H9 (cell line): ENCODE results near the gene SMARCC2. TPM values are rescaled to one million over a fixed set of nuclear protein-coding genes. Genes with fewer than 3 reads are reported as not detected.
A peak's percentile ranks its signal among the peaks of the same experiment; 100 is the strongest.

Source experiments
- DNase-seq: peaks from one replicate; pipeline ENCODE4 v3.0.0-alpha.2; 2017
- H2AFZ ChIP-seq: one replicate; pipeline ENCODE4 v1.6.1; 2013; ENCODE audit warnings: mild to moderate bottlenecking, low read length, control low read depth, moderate library complexity
- H2AK5ac ChIP-seq: 2 replicates; pipeline ENCODE4 v1.6.1; 2013; ENCODE audit warnings: low read length, control low read depth, mixed read lengths; ENCODE audit not compliant: insufficient read length
- H2BK120ac ChIP-seq: one replicate; pipeline ENCODE4 v1.6.1; 2013; ENCODE audit warnings: low read depth, mild to moderate bottlenecking, low read length, control low read depth, inconsistent platforms; ENCODE audit not compliant: poor library complexity, severe bottlenecking
- H2BK12ac ChIP-seq: 2 replicates; pipeline ENCODE4 v1.6.1; 2013; ENCODE audit warnings: low read length, control low read depth, mixed read lengths, low read depth; ENCODE audit not compliant: insufficient read length
- H2BK15ac ChIP-seq: 2 replicates; pipeline ENCODE4 v1.6.1; 2013; ENCODE audit warnings: low read depth, low read length, control low read depth
- H2BK20ac ChIP-seq: one replicate; pipeline ENCODE4 v1.6.1; 2013; ENCODE audit warnings: low read depth, mild to moderate bottlenecking, low read length, control low read depth, inconsistent platforms; ENCODE audit not compliant: poor library complexity, severe bottlenecking
- H2BK5ac ChIP-seq: 2 replicates; pipeline ENCODE4 v1.6.1; 2013; ENCODE audit warnings: low read length, control low read depth, mixed read lengths; ENCODE audit not compliant: insufficient read length
- H3K14ac ChIP-seq: 2 replicates; pipeline ENCODE4 v1.6.1; 2013; ENCODE audit warnings: low read length, control low read depth; ENCODE audit not compliant: insufficient read depth
- H3K18ac ChIP-seq: 2 replicates; pipeline ENCODE4 v1.6.1; 2013; ENCODE audit warnings: low read depth, mild to moderate bottlenecking, mixed read lengths, low read length, control low read depth; ENCODE audit not compliant: insufficient read length
- H3K23ac ChIP-seq: 2 replicates; pipeline ENCODE4 v1.6.1; 2013; ENCODE audit warnings: low read length, control low read depth, mixed read lengths, low read depth; ENCODE audit not compliant: insufficient read length
- H3K23me2 ChIP-seq: 2 replicates; pipeline ENCODE4 v1.6.1; 2013; ENCODE audit warnings: low read depth, mild to moderate bottlenecking, mixed read lengths, low read length, control low read depth; ENCODE audit not compliant: insufficient read length, poor library complexity, severe bottlenecking
- H3K27ac ChIP-seq: 2 replicates; pipeline ENCODE4 v1.5.1; 2013; ENCODE audit warnings: low read length, control low read depth, mixed read lengths, low read depth; ENCODE audit not compliant: insufficient read length
- H3K27me3 ChIP-seq: 2 replicates; pipeline ENCODE4 v1.6.1; 2013; ENCODE audit warnings: low read length, control low read depth, inconsistent platforms; ENCODE audit not compliant: insufficient read depth
- H3K4ac ChIP-seq: 2 replicates; pipeline ENCODE4 v1.6.1; 2013; ENCODE audit warnings: low read depth, mild to moderate bottlenecking, control low read depth, inconsistent platforms, low read length, moderate library complexity
- H3K4me1 ChIP-seq: 2 replicates; pipeline ENCODE4 v1.6.1; 2013; ENCODE audit warnings: low read length, control low read depth, inconsistent platforms; ENCODE audit not compliant: insufficient read depth
- H3K4me2 ChIP-seq: 2 replicates; pipeline ENCODE4 v1.6.1; 2013; ENCODE audit warnings: low read length, control low read depth, mixed read lengths; ENCODE audit not compliant: insufficient read length, insufficient read depth
- H3K56ac ChIP-seq: 2 replicates; pipeline ENCODE4 v1.6.1; 2013; ENCODE audit warnings: low read depth, mild to moderate bottlenecking, mixed read lengths, low read length, control low read depth; ENCODE audit not compliant: insufficient read length
- H3K79me1 ChIP-seq: 2 replicates; pipeline ENCODE4 v1.6.1; 2013; ENCODE audit warnings: low read depth, mild to moderate bottlenecking, moderate library complexity, low read length, control low read depth, inconsistent platforms; ENCODE audit not compliant: insufficient read depth, poor library complexity, severe bottlenecking
- H3K79me2 ChIP-seq: 2 replicates; pipeline ENCODE4 v1.6.1; 2013; ENCODE audit warnings: low read length, control low read depth, inconsistent platforms; ENCODE audit not compliant: insufficient read depth
- H3K9ac ChIP-seq: 2 replicates; pipeline ENCODE4 v1.6.1; 2013; ENCODE audit warnings: low read length, control low read depth, mixed read lengths; ENCODE audit not compliant: insufficient read length; ENCODE audit errors: extremely low read depth
- H3K9me3 ChIP-seq: one replicate; pipeline ENCODE4 v1.6.1; 2013; ENCODE audit warnings: low read depth, low read length, inconsistent platforms; ENCODE audit not compliant: control insufficient read depth
- H3T11ph ChIP-seq: one replicate; pipeline ENCODE4 v1.6.1; 2013; ENCODE audit warnings: mild to moderate bottlenecking, low read length, control low read depth, inconsistent platforms
- H4K20me1 ChIP-seq: one replicate; pipeline ENCODE4 v1.6.1; 2013; ENCODE audit not compliant: control insufficient read depth, insufficient read length, insufficient read depth
- H4K5ac ChIP-seq: 2 replicates; pipeline ENCODE4 v1.6.1; 2013; ENCODE audit warnings: low read depth, mild to moderate bottlenecking, mixed read lengths, low read length, control low read depth; ENCODE audit not compliant: insufficient read length
- H4K8ac ChIP-seq: replicated peaks from 2 replicates; pipeline ENCODE4 v1.6.1; 2013; ENCODE audit warnings: low read length, control low read depth, mixed read lengths, low read depth; ENCODE audit not compliant: insufficient read length
- H4K91ac ChIP-seq: 2 replicates; pipeline ENCODE4 v1.6.1; 2013; ENCODE audit warnings: low read depth, mild to moderate bottlenecking, moderate library complexity, mixed read lengths, low read length, control low read depth; ENCODE audit not compliant: insufficient read length
- H3K27ac Mint-ChIP-seq, 3 experiments: 2 replicates in 2 of 3; 3 replicates in 1 of 3; pipeline ENCODE4 v1.8.0; 2020 to 2021; ENCODE audit warnings: mixed read lengths in 3 of 3, mild to moderate bottlenecking in 1 of 3, moderate library complexity in 1 of 3
- H3K27me3 Mint-ChIP-seq: 2 replicates; pipeline ENCODE4 v1.8.0; 2021; ENCODE audit warnings: low read depth, mild to moderate bottlenecking, moderate library complexity, mixed read lengths
- H3K36me3 Mint-ChIP-seq, 3 experiments: 2 replicates in 2 of 3; 3 replicates in 1 of 3; pipeline ENCODE4 v1.8.0; 2020 to 2021; ENCODE audit warnings: low read depth in 3 of 3, mixed read lengths in 3 of 3; ENCODE audit not compliant: insufficient read depth in 1 of 3
- H3K4me1 Mint-ChIP-seq, 2 experiments: 2 replicates each; pipeline ENCODE4 v1.8.0; 2020; ENCODE audit warnings: mixed read lengths in 2 of 2
- H3K4me3 Mint-ChIP-seq, 2 experiments: 2 replicates in 1 of 2; 3 replicates in 1 of 2; pipeline ENCODE4 v1.8.0; 2020 to 2021; ENCODE audit warnings: mild to moderate bottlenecking in 2 of 2, mixed read lengths in 2 of 2, moderate library complexity in 1 of 2
- H3K9me3 Mint-ChIP-seq, 2 experiments: 2 replicates in 1 of 2; 3 replicates in 1 of 2; pipeline ENCODE4 v1.8.0; 2020; ENCODE audit warnings: mild to moderate bottlenecking in 2 of 2, mixed read lengths in 2 of 2, moderate library complexity in 1 of 2
- WGBS: extraction: QIAGEN DNeasy Blood & Tissue Kit; methylation state at CpG from one replicate; pipeline ENCODE4 v1.1.7; 2013; ENCODE audit warnings: missing lambda C conversion rate, low lambda C conversion rate, mixed read lengths; ENCODE audit not compliant: insufficient read length; ENCODE audit errors: extremely low coverage; 5-methylcytosine and 5-hydroxymethylcytosine counted together
- total RNA-seq: library from RNA; stranded (reverse); gene quantifications from 2 replicates; pipeline ENCODE4 v1.2.1, GENCODE V29; 2021
- TF ChIP-seq, protein P1 (sequence below): fragments of 200-600 bp; sonication (generic); conservative IDR thresholded peaks from 3 replicates; pipeline ENCODE4 v1.8.0; 2021; ENCODE audit warnings: antibody characterized with exemption, mild to moderate bottlenecking

The SMARCC2 gene
- total RNA-seq, 1 experiment from 2014 or later = 86.9 TPM

DNA sequence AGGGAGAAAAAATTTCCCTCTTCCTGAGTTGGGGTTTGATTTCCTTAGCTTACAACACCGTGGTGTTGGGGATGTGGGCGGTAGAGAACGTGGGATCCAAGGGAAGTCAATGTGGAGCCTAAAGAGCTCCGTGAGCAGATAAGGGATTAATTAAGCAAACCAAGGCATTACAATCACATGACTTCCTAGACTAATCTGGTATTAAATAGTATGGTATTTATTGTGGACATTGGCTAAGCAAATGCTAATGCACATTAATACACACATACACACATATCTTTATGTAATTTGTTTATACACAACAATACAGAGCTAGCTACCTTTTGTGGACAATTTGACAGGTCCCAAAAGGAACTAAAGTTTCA is 33.2 kb upstream of the SMARCC2 start:
- Histone ChIP-seq H3K23me2 (peaks cover 26% of the 10 kb centered on the region), H3K9me3 (no peaks in the 10 kb centered on the region), H2AK5ac (no peak overlapping the region), H3K4me2 (peak overlapping the region; percentile 69), H2BK15ac (no peak overlapping the region), H4K20me1 (peaks cover 3% of the 10 kb centered on the region), H3K27me3 (no peaks in the 10 kb centered on the region), H4K91ac (no peak overlapping the region), H2BK120ac (no peak overlapping the region), H2BK20ac (no peak overlapping the region), H3K4me1 (peaks cover 2% of the 10 kb centered on the region; the same call in 1 of the 2 replicates), H3T11ph (no peak overlapping the region), H3K27ac (peak overlapping the region; percentile 79), H2BK12ac (no peak overlapping the region), H3K56ac (no peak overlapping the region), H3K14ac (peak overlapping the region; percentile 79; the same call in 1 of the 2 replicates), H4K5ac (no peak overlapping the region), H3K79me1 (no peaks in the 10 kb centered on the region), H3K18ac (no peak overlapping the region), H2AFZ (no peak overlapping the region), H3K23ac (no peak overlapping the region), H3K9ac (peak overlapping the region; percentile 81), H4K8ac (no peak overlapping the region), H3K4ac (no peak overlapping the region), H3K79me2 (no peaks in the 10 kb centered on the region; the same call in 1 of the 2 replicates), H2BK5ac (peak overlapping the region; percentile 55)
- Mint-ChIP-seq H3K4me3 (peak overlapping the region; percentile 98 to 99), H3K27me3 (no peaks in the 10 kb centered on the region), H3K27ac (peak overlapping the region; percentile 98), H3K36me3 (peaks cover 8 to 17% (median 13%) of the 10 kb centered on the region in 3 experiments; a peak in 6 of 7 replicates), H3K4me1 (peaks cover 32 to 39% of the 10 kb centered on the region in 2 experiments), H3K9me3 (no peaks in the 10 kb centered on the region; a peak in 2 of 5 replicates)
- TF ChIP-seq, protein P1, sequence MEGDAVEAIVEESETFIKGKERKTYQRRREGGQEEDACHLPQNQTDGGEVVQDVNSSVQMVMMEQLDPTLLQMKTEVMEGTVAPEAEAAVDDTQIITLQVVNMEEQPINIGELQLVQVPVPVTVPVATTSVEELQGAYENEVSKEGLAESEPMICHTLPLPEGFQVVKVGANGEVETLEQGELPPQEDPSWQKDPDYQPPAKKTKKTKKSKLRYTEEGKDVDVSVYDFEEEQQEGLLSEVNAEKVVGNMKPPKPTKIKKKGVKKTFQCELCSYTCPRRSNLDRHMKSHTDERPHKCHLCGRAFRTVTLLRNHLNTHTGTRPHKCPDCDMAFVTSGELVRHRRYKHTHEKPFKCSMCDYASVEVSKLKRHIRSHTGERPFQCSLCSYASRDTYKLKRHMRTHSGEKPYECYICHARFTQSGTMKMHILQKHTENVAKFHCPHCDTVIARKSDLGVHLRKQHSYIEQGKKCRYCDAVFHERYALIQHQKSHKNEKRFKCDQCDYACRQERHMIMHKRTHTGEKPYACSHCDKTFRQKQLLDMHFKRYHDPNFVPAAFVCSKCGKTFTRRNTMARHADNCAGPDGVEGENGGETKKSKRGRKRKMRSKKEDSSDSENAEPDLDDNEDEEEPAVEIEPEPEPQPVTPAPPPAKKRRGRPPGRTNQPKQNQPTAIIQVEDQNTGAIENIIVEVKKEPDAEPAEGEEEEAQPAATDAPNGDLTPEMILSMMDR = no peak
- no CpG with 5 or more reads among the region's 4 CpGs for WGBS
- DNase-seq = no peak
